Measurements from ENCODE around the gene SET. TPM values are rescaled to one million over a fixed set of nuclear protein-coding genes. Genes with fewer than 3 reads are reported as not detected.

SET gene
- total and polyA plus RNA-seq, 2 of the 8 experiments (the other 6 are each of a cell fraction or from before 2014, with no cell fraction given), result 466 to 1,345 TPM

DNA sequence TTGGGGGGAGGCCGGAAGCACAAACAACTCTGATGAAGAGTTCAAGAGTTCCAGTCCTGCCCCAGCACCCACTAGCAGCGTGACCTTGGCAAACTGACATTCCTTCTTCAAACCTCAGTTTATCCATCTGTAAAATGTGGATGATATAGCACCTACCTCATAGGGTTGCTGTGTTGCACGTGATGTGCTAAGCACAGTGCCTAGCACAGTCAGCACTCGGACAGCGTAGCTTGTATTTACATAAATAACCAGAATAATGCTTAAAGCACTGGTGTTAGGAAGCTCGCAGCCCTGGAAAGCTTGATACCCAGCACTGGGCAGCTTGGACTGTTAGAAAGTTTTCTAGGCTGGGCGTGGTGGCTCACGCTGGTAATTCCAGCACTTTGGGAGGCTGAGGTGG, 18.4 kb downstream of the SET start (continued):
- no peak for TF ChIP-seq POU5F1 (IDR thresholded peaks at IDR 0.05; ENCODE audit: low read depth, low read length)
- TF ChIP-seq RBBP5 (IDR thresholded peaks at IDR 0.05; ENCODE audit: borderline replicate concordance, low read depth, low read length), result no peak
- TF ChIP-seq CBX8 (IDR thresholded peaks at IDR 0.05; ENCODE audit: borderline replicate concordance, low read depth, low read length), result no peak
- no peak for TF ChIP-seq TAF1 (IDR thresholded peaks at IDR 0.05; ENCODE audit: low read depth, low read length)
- no peak for TF ChIP-seq TEAD4 (IDR thresholded peaks at IDR 0.05; ENCODE audit: low read depth, low read length)
- no peak for TF ChIP-seq CHD2 (IDR thresholded peaks at IDR 0.05; ENCODE audit: low read length)
- TF ChIP-seq CHD7 (IDR thresholded peaks at IDR 0.05; ENCODE audit: insufficient replicate concordance, low read length), result no peak
- TF ChIP-seq CREB1 (IDR thresholded peaks at IDR 0.05), result no peak
- TF ChIP-seq GTF2F1 (IDR thresholded peaks at IDR 0.05; ENCODE audit: borderline replicate concordance, low read depth, low read length), result no peak

Measured in H1 (cell line).